ENCODE data around the gene PLXNC1.

DNA sequence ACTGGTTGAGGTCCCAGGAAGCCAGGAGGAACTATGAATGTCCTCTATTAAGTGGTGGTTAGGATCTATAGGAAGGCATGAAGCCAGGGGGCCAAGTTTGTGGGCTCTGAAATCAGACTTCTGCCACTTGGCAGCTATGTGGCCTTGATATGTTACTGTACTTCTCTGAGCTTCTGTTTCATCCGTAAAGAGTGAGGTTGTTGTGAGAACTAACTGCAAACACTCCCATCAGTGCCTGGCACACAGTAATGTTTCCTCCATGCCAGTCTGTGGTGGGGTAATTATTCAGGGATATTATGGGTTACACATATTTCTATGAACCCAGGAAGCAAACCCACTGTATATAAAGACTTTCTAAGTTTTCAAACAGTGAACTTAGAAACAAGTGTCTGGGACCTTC is 57.4 kb downstream of the PLXNC1 start:
- no peak for TF ChIP-seq PHF8 (conservative IDR thresholded peaks at IDR 0.05; ENCODE audit: low read depth, low read length)
- TF ChIP-seq, protein P1, sequence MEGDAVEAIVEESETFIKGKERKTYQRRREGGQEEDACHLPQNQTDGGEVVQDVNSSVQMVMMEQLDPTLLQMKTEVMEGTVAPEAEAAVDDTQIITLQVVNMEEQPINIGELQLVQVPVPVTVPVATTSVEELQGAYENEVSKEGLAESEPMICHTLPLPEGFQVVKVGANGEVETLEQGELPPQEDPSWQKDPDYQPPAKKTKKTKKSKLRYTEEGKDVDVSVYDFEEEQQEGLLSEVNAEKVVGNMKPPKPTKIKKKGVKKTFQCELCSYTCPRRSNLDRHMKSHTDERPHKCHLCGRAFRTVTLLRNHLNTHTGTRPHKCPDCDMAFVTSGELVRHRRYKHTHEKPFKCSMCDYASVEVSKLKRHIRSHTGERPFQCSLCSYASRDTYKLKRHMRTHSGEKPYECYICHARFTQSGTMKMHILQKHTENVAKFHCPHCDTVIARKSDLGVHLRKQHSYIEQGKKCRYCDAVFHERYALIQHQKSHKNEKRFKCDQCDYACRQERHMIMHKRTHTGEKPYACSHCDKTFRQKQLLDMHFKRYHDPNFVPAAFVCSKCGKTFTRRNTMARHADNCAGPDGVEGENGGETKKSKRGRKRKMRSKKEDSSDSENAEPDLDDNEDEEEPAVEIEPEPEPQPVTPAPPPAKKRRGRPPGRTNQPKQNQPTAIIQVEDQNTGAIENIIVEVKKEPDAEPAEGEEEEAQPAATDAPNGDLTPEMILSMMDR (IDR thresholded peaks at IDR 0.05; ENCODE audit: control extremely low read depth in 1 of 3, insufficient read depth in 1 of 3, low read depth in 1 of 3, low read length in 3 of 3) = no peak
- no peak for TF ChIP-seq RAD21 (IDR thresholded peaks at IDR 0.05 in 1 of 2, conservative IDR thresholded peaks at IDR 0.05 in 1 of 2; ENCODE audit: low read depth in 2 of 2, low read length in 2 of 2)
- TF ChIP-seq, protein P2, sequence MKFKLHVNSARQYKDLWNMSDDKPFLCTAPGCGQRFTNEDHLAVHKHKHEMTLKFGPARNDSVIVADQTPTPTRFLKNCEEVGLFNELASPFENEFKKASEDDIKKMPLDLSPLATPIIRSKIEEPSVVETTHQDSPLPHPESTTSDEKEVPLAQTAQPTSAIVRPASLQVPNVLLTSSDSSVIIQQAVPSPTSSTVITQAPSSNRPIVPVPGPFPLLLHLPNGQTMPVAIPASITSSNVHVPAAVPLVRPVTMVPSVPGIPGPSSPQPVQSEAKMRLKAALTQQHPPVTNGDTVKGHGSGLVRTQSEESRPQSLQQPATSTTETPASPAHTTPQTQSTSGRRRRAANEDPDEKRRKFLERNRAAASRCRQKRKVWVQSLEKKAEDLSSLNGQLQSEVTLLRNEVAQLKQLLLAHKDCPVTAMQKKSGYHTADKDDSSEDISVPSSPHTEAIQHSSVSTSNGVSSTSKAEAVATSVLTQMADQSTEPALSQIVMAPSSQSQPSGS (IDR thresholded peaks at IDR 0.05; ENCODE audit: low read length) = no peak
- no peak for TF ChIP-seq POLR2A (IDR thresholded peaks at IDR 0.05; ENCODE audit: control extremely low read depth in 1 of 2, low read depth in 2 of 2, low read length in 2 of 2)
- no peak for TF ChIP-seq POLR2AphosphoS5 (IDR thresholded peaks at IDR 0.05; ENCODE audit: low read depth, low read length)
- TF ChIP-seq SIN3A (conservative IDR thresholded peaks at IDR 0.05 in 1 of 2, IDR thresholded peaks at IDR 0.05 in 1 of 2; ENCODE audit: low read depth in 1 of 2, low read length in 2 of 2) = no peak
- TF ChIP-seq RNF2 (IDR thresholded peaks at IDR 0.05; ENCODE audit: borderline replicate concordance, low read depth, low read length, missing control alignments, poor library complexity, severe bottlenecking) = no peak
- TF ChIP-seq KDM1A (IDR thresholded peaks at IDR 0.05; ENCODE audit: borderline replicate concordance, low read length) = no peak
- no peak for TF ChIP-seq EP300 (IDR thresholded peaks at IDR 0.05; ENCODE audit: borderline replicate concordance in 1 of 2, low read depth in 2 of 2, low read length in 2 of 2)
- no peak for TF ChIP-seq HDAC2 (IDR thresholded peaks at IDR 0.05; ENCODE audit: borderline replicate concordance in 1 of 2, low read depth in 2 of 2, low read length in 2 of 2)
- no peak for TF ChIP-seq EZH2 (IDR thresholded peaks at IDR 0.05; ENCODE audit: low read depth, low read length, severe bottlenecking)
- TF ChIP-seq GTF2F1 (IDR thresholded peaks at IDR 0.05; ENCODE audit: borderline replicate concordance, low read depth, low read length) = no peak
- TF ChIP-seq TAF1 (IDR thresholded peaks at IDR 0.05; ENCODE audit: low read depth, low read length) = no peak
